GM10266 (cell line): ENCODE measurements around the gene SERINC5.

ENCODE experiments used
- DNase-seq: peaks from one replicate; pipeline ENCODE4 v3.0.0; 2012; ENCODE audit errors: extremely low spot score
- TF ChIP-seq, protein P1 (sequence below): IDR thresholded peaks from 2 replicates; pipeline ENCODE4 v1.5.1; 2012; ENCODE audit warnings: mild to moderate bottlenecking, low read depth; ENCODE audit not compliant: control insufficient read depth, insufficient read depth; ENCODE audit errors: missing control alignments

SERINC5 gene

DNA sequence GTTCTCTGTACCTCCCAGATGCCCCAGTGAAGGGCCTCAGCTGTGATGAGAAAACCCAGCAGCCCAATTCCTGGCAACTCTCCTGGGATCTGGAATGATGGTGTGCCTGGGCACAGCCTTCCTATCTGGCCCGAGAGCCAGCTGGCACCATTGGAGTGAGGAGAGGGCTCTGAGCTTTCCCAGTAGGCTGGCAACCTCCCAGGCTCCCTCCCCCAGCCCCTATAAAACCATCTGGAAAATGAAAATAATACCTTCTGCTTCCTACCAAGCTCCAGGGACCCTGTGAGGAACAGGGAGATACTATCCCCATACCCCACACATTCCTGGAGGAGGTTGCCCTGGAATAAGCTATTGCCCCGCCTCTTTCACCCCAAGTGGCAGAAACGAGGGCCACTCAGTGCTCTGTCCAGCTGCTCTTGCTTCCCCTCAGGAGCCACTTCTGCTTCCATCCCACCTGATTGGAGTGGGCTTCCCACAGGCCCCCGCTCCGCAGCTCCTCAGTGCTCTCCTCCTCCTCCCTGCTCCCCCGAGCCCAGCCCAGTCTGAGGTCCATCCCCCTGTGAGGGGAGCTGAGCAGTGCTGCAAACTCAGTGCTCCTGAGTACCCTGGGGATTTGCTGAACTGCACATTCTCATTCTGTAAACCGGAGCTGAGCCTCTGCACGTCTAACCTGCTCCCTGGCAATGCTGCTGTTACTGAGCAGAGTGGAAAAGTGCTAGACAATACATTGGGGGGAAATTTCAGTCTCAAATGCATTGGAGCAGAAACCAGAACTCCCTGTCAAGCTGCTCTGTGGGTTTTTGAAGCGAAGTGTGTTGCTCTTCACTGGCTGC, 146.0 kb downstream of the SERINC5 start:
- TF ChIP-seq, protein P1, sequence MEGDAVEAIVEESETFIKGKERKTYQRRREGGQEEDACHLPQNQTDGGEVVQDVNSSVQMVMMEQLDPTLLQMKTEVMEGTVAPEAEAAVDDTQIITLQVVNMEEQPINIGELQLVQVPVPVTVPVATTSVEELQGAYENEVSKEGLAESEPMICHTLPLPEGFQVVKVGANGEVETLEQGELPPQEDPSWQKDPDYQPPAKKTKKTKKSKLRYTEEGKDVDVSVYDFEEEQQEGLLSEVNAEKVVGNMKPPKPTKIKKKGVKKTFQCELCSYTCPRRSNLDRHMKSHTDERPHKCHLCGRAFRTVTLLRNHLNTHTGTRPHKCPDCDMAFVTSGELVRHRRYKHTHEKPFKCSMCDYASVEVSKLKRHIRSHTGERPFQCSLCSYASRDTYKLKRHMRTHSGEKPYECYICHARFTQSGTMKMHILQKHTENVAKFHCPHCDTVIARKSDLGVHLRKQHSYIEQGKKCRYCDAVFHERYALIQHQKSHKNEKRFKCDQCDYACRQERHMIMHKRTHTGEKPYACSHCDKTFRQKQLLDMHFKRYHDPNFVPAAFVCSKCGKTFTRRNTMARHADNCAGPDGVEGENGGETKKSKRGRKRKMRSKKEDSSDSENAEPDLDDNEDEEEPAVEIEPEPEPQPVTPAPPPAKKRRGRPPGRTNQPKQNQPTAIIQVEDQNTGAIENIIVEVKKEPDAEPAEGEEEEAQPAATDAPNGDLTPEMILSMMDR = no peak
- no peak for DNase-seq

DNA sequence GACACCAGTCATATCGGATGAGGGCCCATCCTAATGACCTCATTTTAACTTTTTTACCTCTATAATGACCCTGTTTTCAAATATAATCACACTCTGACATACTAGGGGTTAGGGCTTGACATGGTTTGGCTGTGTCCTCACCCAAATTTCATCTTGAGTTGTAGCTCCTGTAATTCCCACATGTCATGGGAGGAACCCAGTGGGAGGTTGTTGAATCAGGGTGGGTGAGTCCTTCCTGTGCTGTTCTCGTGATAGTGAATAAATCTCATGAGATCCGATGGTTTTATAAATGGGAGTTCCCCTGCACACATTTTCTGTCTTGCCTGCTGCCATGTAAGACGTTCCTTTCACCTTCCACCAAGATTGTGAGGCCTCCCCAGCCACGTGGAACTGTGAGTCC, 148.9 kb downstream of the SERINC5 start:
- TF ChIP-seq, protein P1 = no peak
- DNase-seq = no peak

DNA sequence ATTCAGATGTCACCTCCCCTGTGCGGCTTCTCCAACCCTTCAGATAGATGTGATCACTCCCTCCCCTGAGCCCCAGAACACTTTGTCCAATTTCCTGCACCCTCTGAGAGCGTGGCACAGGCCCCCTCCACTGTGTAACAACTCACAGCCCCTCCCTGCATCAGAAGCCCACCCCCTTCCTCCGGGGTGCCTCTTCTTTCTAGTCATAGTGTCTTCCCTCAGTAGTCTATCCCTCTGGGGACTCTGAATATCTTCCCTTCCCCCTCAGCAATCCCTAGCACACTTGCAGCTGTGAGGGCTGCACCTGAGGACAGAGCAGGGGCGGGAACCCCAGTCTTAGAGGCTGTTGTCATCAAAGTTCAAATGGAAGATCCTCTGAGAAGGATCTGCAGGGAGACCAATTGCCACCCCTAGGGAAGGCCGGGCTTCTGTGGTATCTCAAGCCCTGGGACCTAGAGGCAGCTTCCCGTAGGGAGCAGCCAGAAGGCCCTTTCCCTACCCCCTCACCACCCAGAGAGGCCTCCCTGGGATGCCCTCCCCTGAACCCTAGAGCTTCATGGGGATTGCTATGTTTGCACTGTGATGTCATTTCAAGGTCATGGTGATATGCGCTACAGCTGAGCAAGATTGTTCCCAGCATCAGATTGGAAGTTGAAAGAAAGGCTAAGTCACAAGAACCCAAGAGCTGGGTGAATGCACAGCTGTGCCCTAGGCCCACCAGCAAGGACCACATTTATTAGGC, 150.0 kb downstream of the SERINC5 start:
- TF ChIP-seq, protein P1 = no peak
- DNase-seq = no peak

DNA sequence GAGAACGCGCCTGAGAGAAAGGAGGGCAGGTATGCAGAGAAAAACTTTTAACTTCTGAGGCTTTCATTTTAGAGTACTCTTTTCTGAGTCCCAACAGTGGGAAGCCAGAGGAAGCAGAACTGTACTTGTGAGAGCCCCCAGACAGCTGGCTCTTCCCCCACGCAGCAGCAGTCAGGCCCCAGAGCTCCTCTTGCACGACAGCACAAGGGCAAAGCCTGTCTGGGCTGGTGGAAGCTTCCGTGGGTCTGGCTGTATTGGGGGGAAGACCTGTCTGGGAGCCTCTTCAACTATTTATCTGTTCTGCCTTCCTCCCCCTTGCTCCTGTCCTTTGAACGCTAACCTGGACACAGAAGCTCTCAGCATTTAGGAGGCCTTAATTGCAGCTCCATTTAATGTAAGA, 152.5 kb downstream of the SERINC5 start:
- no peak for DNase-seq
- TF ChIP-seq, protein P1 = no peak

DNA sequence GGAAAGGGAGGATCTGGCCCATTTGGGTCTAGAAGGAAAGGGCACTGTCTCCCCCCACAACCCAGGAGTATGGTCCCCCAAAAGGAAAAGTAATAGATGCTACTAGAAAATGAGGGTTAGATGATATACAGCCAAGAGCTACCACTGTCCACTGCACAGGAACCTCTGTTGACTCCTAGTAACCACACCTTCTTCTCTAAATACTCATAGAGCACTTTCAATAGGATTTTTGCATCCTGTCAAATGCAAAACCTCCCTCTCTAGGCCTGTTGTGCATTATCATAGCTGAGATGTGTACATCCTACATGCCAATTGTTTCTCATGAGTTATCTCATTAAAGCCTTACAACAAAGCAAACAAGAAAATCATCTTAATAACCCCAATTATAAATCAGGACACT, 153.9 kb downstream of the SERINC5 start:
- no peak for DNase-seq
- TF ChIP-seq, protein P1 = no peak

DNA sequence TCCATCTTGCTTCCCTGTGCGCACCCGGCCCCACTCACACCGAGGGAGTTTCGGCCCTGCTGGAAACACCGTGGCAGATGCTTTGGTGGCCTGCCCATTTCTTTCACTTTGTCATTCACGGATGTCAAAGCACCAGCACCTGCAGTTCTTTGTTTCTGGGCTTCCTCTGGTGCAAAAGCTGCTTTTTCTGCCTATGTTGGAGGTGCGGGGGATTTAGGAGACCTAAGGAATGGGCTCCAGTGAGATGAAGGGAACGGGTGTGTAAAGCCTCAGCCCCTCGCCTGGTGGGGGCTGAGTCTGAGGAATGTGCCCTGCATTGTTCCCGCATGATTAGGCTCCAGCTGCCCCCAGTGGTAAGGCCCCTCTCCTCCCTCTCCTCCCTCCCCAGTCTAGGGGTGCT, 158.4 kb downstream of the SERINC5 start:
- TF ChIP-seq, protein P1 = no peak
- DNase-seq = no peak
